NCI-H2107 treated with DMSO at 0.1 percent for 48 hours (cell line): ENCODE measurements around the gene DNAJC11.
A peak's percentile ranks its signal among the peaks of the same experiment; 100 is the strongest.
"Not testable (repeated sequence)": the region's sequence is repeated elsewhere in the genome, so short reads cannot be mapped to it uniquely, and the experiment has no call there.

Source experiments
- DNase-seq: peaks from one replicate; lab custom pipeline; 2025; ENCODE audit not compliant: unreplicated experiment; lab: John Stamatoyannopoulos, UW

The DNAJC11 gene

DNA sequence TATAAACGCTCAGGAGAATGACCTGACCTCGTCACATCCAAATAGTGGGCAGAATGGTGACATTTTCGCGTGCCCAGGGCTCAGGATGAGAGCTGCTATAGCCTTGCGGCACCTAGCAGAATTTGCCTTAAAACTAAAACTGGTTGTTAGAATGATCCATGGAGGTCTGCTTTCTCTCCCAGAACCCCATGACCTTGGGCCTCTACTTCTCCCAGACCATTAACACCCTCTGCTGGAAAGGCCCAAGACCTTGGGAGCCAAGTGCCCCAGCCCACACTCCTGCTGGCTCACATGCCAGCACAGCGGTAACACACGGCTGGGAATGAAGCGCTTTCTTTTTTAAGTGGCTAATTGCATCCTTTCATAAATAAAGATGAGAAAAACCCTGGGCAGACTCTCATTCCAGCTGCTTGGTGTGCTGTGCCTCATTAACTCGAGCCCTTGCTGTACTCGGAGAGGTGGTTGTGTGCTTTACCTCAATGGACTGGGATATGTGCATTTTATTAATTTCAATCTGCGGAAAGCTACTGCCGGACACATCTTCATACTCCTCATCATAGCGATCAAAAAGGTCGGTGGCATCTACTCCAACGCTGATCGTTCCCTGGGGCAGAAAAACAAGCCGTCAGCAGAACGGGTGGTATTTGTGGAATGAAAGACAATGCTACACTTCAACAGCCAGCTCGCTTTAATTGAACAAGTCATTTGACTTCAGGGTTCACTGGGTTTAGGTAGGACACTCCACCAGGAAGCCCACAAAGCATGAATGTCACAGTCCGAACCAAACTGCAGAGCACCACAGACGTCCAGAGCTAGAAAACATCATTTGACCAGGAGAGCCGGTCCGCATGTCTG lies 48.0 kb downstream of the DNAJC11 start:
- peak; percentile 1 for DNase-seq

DNA sequence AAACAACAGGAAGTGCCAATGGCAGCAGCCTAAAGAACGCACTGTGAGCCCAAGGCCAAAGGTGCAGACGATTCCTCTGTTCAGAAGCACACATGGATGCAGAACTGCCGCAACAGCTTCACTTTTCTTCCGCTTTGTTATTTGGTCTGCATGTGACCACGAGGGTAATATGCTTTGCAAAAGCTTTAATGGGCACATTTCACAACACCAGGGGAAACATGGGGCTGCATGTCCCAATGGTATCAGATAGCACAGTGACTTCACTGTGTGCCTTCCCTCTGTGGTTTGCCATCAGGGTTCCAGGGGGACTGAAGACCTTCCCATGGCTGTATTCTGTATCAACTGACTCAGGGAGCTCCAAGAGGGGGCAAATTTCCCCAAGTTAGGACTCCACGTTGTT lies 48.6 kb downstream of the DNAJC11 start:
- no peak for DNase-seq

DNA sequence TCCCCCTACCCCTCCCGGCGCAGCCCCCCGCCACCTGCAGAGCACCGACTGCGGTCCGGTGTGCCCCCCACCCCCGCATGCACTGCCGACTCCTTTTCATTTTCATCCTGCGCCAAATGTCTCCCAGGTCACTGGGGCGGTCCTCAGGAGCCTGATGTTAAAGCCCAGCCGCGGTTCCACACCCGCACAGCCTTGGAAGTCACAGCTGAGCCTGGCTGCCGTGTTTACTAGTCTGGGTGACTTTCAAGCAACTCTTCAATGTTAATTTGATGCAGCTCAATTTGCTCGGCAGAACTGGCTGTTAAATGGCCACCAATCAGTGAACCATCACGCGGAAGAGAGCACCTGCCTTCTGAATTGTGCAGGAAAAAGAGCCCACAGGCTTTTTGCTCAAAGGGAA lies 49.7 kb downstream of the DNAJC11 start:
- no peak for DNase-seq

DNA sequence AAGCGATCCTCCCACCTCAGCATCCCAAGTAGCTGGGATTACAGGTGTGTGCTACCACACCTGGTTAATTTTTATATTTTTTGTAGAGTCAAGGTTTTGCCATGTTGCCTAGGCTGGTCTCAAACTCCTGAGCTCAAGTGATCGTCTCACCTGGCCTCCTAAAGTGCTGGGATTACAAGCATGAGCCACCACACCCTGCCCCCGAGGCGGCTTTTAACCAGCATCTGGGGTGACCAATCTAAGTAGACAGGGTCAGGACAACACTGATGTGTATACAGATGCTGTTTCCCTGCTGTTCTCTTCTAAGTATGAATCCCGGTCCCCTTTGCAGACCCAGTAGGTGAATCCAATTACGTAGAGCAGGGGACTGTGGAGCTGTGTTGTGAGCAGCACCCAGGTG lies 53.1 kb downstream of the DNAJC11 start:
- no peak for DNase-seq

DNA sequence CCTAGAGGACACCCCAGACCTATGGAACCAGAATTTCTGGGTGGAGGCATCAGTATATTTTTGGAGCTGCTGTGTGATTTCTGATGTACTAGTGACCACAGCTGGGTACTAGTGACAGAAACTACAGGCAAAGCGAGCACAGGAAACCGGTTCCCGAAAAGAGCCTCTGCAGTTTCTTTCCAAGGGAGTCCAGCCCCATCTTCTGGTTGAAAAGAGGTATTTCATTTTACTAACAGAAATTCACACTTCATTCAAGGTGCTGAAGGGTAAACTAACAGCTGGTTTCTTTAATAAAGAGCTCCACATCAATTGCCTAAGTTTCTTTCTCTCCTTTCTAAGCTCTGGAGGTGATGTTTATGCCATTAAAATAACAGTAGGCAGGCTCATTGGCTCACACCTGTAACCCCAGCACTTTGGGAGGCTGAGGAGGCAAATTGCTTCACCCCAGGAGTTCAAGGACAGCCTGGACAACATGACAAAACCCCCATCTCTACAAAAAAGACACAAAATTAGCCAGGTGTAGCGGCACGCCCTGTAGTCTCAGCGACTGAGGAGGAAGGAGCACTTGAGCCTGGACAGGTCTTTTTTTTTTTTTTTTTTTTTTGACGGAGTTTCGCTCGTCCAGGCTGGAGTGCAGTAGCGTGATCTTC lies 55.0 kb downstream of the DNAJC11 start:
- peak; percentile 0 for DNase-seq

DNA sequence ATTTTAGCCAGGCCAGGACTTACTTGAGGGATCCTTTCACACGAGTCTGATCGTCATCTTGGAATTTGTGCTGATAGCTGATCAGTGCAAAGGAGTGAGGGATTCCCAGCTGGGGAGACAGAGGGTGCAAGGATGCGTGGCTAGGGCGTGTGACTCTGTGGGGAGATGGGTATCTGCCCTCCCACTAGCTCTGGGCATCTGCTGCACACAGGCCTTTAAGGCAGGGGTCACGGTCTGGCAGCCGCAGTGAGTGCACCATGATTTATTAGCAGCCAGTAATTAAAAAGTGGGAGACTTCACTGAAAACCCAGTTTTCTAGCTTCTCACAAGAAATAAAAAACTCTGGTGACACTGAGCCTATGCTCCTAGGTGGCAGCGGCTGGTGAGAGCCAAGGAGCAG lies 56.6 kb downstream of the DNAJC11 start:
- DNase-seq, result no peak

DNA sequence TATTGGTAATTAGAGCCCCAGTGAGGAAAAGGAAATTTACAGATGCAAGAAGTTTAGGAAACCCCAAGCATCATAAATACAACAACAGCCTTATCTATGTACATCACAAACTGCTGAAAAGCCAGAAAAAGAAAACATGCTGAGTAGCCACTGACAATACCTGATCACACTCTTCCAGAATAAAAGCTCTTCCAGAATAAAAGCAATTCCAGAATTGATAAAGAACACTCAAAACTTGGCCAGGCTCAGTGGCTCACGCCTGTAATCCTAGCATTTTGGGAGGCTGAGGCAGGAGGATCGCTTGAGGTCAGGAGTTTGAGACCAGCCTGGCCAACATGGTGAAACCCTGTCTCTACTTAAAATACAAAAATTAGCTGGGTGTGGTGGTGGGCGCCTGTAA lies 60.7 kb downstream of the DNAJC11 start:
- not testable (repeated sequence) for DNase-seq

DNA sequence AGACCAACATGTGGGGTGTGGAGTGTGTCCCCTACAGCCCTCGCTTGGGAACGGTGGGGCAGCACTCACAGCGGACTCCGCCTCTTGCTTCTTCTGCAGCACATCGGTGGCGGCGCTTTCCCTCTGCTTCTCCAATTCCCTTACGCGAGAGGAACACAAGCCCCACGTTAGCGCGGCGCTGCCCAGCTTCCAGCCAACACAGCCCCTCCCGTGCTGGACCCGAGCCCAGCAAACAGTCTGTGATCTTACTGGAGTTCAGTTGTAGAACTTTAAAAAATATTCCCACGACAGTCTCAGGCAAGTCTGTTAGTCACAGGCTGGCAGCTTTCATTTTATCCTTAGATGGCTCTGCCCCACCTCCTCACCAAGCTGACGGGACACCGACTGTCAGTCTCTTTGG lies 63.4 kb downstream of the DNAJC11 start:
- DNase-seq, result no peak

DNA sequence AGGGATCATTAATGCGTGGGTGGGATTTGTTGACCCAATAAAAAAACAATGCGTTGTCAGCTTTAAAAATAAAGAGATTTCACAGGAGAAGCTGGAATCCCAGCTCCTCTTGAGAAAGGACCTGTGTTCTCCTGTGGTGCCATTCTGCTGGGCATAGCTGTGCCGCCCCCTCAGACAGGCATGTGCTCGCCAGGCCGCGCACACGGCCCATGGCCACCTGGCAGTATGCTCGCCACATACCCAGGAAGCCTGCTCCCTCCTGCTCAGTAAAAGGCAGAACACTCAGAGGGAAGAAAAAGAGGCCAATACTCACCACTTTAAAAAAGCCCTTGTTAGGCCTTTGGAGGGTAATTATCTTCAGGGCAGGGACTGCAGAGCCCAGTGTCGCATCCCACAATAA lies 63.8 kb downstream of the DNAJC11 start:
- DNase-seq, result no peak

DNA sequence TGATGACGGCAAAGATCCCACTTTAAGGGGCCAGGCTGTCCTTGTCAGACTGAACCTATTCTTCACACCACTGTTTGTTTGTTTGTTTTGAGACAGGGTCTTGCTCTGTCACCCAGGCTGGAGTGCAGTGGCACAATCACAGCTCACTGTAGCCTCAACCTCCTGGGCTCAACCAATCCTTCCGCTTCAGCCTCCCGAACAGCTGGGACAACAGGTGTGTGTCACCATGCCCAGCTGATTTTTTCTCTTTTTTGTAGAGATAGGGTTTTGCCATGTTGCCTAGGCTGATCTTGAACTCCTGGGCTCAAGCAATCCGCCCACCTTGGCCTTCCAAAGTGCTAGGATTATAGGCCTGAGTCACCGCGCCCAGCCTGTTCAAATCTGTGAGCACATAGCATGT lies 64.8 kb downstream of the DNAJC11 start:
- DNase-seq, result not testable (repeated sequence)

DNA sequence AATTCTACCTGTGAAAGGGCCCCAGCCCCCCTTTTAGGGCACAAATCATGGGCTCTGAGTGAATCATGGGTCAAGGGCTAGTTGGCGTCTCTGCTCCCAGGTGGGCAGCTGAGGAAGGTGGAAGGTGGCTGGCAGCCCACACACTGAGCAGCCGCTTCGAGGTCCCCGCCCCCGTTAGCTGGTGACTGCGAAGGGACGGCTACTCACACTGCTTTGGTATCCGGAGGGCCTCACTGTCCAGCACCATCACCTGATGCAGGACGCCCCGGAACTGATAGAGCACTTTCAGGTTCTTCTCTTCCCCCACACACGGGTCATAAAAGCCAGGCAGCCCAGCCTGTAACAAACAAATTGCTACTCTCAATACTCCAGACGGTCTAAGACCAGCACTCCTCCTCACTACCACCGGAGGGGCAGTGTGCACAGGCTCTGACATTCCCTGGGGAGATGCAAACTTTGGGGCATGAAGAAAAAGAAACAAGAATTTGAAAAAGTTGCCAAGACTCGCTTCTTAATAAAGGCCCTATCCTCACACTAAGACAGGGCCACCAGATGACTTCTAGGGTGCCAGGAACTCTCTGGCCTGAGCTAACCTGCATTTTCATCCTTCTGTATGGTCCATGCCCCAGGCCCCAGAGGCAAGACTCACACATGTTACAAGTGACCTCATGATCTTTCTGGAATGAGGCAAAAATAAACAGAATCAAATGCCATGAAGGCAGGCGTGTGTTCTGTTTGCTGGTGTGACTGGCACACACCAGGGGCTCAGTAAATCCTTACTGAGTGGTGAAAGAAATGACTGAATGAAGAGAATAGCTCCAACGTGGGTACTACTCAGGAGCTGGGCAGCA lies 65.5 kb downstream of the DNAJC11 start:
- no peak for DNase-seq

DNA sequence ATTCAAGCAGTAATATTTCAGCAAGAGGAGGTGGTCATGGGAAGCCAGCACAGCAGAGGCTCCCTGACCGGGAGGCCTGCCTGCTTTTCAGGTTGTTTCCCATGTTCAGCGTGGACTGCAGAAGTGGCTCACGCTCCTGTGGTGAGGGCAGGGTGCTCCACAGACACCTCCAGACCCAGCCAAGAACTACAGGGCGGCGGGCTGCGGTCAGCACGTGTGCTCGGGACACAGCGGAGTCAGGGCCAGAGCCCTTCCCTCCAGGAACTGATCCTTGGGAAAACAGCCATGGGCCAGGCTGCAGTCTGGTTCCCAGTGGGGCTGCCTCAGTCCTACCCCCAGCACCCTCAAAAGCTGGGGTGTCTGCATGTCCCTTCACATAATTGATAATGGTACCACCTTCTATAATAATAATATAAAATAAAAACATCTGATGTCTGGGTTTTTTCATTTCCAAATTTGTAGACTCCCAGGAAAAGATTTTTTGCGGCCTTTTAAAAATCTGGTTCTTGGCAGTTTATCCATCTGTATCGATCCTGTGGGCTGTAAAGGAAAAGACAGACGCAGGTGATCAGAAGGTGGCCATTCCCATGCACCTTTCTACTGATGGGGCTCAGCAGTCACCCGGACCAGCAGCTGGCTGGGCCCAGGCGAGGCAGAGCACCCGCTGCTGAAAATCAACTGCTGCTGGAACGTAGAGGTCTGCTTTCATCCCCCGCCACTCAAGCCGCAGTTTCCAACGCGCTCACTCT lies 66.3 kb downstream of the DNAJC11 start:
- no peak for DNase-seq

DNA sequence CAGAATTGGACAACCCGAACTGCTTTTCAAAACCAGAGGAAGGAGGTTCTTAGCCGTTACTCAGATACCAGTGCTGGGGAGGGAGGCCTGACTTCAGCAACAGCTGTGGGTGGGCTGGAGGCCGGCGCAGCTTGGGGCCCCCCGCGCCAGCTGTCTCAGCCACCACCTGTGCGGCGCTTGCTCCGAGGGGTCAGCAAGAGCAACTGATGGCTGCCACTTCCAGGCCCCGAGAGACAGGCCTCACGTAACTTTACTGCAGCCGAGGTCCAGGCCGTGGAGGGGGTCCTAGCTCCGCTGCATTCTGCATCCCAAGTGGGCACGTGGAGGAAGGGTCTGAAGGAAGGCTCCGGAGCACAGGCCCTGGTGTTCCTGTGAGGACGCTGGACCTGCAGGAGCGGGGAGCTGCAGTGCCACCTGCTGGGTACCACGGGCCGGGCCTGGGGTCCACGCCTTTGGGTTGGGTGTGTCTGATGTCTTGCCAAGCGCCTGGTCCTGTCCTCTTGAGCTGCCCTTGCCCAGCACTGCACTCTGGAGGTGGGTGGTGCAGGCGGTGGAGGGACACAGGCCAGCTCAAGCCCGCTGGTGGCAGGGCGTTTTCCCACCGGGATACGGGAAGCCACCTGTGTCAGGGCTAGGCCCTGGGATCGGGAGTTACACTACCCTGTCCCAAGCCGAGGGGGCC lies 67.1 kb downstream of the DNAJC11 start:
- DNase-seq, result no peak

DNA sequence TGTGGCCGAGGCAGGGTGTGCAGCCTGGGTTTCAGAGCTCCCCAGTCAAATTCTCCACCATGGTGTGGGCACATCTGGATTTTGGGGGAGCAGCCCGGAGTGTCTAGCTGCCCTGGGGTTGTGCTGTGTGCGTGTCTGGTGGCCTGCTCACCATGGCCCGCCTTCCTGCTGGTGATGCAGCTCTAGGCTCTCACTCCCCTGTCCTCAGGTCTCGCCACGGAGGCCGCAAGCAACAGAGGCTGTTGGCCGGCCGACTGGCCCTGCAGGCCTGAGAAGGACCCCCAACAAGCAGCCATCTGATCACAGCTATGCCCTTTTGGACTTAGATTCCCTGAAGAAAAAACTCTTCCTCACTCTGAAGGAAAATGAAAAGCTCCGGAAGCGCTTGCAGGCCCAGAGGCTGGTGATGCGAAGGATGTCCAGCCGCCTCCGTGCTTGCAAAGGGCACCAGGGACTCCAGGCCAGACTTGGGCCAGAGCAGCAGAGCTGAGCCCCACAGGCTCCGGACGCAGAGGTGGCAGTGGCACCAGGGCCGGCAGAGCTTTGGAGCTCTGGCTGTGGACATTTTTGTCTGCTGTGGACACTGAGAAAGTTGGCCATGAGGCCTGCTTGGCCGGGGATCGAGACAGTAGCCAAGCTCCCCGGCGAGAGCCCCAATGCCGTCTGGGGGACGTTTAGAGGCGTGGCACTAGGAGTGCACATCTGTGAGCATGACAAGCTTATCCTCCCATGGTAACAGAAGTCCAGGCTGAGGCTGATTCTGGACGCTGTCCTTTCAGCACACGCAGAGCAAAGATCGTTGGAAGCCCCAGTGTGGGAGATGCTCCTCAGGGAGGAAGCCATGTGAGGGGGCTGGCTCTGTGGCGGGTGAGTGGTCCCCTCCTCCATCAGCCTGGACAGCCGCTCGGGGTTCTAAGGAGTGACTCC lies 68.8 kb downstream of the DNAJC11 start:
- no peak for DNase-seq

DNA sequence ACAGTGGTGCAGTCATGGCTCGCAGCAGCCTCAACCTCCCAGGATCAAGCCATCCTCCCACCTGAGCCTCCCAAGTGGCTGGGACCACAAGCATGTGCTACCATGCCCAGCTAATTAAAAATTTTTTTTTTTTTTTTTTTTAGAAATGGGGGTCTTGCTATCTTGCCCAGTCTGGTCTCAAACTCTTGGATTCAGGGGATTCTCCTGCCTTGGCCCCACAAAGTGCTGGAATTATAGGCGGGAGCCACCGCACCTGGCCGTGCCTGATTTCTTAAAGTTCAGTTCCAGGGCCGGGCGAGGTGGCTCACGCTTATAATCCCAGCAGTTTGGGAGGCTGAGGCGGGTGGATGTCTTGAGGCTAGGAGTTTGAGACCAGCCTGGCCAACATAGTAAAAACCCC lies 70.6 kb downstream of the DNAJC11 start:
- DNase-seq, result no peak

DNA sequence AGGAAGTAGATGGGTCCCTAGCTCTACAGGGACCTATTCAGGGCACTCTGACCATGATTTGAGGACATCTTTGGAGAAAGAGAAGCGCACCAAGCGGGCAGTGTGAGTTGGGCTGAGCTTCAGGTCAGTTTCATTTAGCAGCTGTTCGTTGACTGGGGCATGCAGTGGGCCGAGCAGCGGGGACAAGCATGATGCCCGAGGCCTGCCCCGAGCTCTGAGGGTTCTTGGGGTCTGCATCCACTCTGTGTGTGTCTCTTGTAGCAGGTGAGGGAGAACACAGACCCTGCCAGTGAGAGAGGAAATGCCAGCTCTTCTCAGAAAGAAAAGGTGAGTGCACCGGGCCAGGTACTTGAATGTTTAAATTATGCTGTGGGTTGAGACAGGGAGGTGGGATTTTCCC lies 71.6 kb downstream of the DNAJC11 start:
- no peak for DNase-seq

DNA sequence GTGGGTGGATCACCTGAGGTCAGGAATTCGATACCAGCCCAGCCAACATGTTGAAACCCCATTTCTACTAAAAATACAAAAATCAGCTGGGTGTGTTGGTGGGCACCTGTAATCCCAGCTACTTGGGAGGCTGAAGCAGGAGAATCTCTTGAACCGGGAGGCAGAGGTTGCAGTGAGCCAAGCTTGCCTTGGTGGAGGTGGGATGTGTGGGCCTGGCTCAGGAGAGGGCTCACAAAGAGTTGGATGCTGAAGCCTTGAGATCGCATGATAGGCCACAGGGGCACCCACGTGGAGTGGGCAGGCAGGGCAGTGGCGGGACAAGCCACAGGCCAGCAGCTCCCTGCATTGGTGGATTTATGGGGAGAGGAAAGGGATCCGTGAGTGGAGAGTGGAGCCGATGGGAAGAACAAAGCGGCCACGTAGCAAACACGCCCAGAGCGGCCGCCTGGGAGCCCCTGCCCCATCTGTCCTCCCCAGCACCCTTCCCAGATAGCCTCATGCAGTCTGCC lies 72.6 kb downstream of the DNAJC11 start:
- no peak for DNase-seq

DNA sequence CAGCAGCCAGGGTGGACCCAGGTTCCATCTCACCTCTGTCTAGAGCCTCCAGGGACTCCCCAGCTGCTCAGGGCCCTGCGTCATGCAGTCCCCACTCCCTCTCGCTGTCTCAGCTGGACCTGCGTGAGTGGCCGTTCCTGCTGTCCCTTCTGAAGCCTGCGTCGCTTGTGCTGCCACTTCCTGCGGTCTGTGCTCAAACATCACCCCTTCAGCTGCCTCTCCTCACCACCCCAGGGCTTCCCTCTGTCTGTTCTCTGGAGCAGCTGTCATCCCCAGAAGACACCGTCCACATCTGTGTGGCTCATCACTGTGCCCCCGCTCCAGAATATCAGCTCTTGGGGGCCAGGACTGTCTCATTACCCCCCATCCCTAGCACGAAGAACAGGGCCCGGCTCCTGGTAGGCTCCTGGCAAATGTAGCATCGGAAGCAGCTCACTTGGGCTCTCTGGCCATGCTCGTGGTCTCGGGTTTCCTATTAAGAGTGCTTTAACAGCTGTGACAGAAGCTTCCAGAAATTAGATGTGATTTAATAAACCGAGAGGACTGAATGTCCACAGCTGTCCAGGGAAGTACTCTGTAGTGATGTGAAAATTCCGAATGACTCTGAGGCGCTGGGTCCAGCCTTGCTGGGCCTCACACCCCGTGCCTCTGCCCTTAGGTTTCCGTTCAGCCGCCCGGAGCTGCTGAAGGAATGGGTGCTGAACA lies 73.6 kb downstream of the DNAJC11 start:
- DNase-seq, result no peak

DNA sequence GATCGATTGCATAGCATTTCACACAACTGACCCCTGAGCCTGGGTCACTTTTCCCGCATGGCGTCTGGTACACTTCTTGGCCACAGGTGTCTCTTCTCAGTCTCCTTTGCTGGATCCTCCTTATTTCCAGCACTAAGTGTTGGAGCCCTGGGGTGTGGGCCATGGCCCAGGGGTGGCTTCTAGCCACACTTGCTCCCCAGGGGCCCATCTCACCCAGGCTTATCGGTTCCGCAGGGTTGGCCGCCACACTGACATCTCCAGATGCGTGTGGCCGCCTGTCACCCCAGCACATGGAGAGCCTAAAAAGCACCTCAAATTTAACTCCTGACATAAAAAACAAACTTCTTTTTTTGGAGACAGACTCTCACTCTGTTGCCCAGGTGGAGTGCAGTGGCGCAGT lies 74.6 kb downstream of the DNAJC11 start:
- no peak for DNase-seq
